KMS-11 (cell line): Measurements from ENCODE around the gene MED27.

Experiments used
- H2AFZ ChIP-seq: fragments of 200-600 bp; sonication (generic); 2 replicates; pipeline ENCODE4 v1.6.1; 2016; ENCODE audit warnings: antibody characterized with exemption, mixed run types, low read depth
- H3K27ac ChIP-seq: fragments of 200-600 bp; sonication (generic); 2 replicates; pipeline ENCODE4 v1.6.1; 2016; ENCODE audit warnings: mild to moderate bottlenecking, mixed run types
- H3K27me3 ChIP-seq: fragments of 200-600 bp; sonication (generic); 2 replicates; pipeline ENCODE4 v1.6.1; 2017; ENCODE audit warnings: mild to moderate bottlenecking, low read depth, mixed run types, moderate library complexity; ENCODE audit not compliant: insufficient read depth
- H3K36me3 ChIP-seq: fragments of 200-600 bp; sonication (generic); 2 replicates; pipeline ENCODE4 v1.6.1; 2017; ENCODE audit warnings: mild to moderate bottlenecking, mixed run types; ENCODE audit not compliant: insufficient read depth
- H3K4me1 ChIP-seq: fragments of 200-600 bp; sonication (generic); 2 replicates; pipeline ENCODE4 v1.6.1; 2016; ENCODE audit warnings: mild to moderate bottlenecking, low read depth, mixed run types; ENCODE audit not compliant: poor library complexity, severe bottlenecking
- H3K4me2 ChIP-seq: fragments of 200-600 bp; sonication (generic); 2 replicates; pipeline ENCODE4 v1.7.0; 2016; ENCODE audit warnings: mild to moderate bottlenecking, mixed run types
- H3K4me3 ChIP-seq: fragments of 200-600 bp; sonication (generic); IDR thresholded peaks from 2 replicates; pipeline ENCODE4 v1.6.1; 2017; ENCODE audit warnings: low read depth, low read length, mixed read lengths; ENCODE audit not compliant: insufficient read depth
- H3K79me2 ChIP-seq: fragments of 200-600 bp; sonication (generic); 2 replicates; pipeline ENCODE4 v1.6.1; 2016; ENCODE audit warnings: low read depth, mixed run types; ENCODE audit not compliant: insufficient read depth
- H3K9ac ChIP-seq: fragments of 200-600 bp; sonication (generic); 2 replicates; pipeline ENCODE4 v1.6.1; 2016; ENCODE audit warnings: mild to moderate bottlenecking, mixed run types
- H4K20me1 ChIP-seq: fragments of 200-600 bp; sonication (generic); 2 replicates; pipeline ENCODE4 v1.6.1; 2016; ENCODE audit warnings: mild to moderate bottlenecking, mixed run types; ENCODE audit not compliant: insufficient read depth
- CTCF ChIP-seq: fragments of 200-600 bp; sonication (generic); conservative IDR thresholded peaks from 2 replicates; pipeline ENCODE4 v1.6.1; 2017; ENCODE audit warnings: low read depth, mild to moderate bottlenecking, antibody characterized with exemption, low read length, moderate library complexity, mixed read lengths

Gene MED27

DNA sequence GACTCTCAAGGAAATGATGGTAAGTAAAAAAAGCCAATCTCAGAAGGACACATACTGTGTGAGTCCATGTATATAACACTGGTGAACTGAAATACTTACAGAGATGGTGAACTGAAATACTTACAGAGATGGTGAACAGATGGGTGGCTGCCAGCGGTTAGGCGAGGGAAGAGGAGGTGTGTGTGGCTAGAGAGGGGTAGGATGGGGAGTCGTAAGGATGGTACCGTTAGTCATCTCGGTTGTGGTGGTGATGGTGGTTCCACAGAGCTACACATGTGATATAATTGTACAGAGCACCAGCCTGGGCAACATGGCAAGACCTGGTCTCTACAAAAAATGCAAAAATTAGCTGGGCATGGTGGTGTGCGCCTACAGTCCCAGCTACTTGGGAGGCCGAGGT is 226.2 kb downstream of the MED27 start:
- TF ChIP-seq CTCF: no peak
- H3K36me3 ChIP-seq: no peaks in the 10 kb centered on the region
- no peaks in the 10 kb centered on the region for H3K27me3 ChIP-seq
- no peak overlapping the region for H3K4me2 ChIP-seq
- H3K27ac ChIP-seq: no peak overlapping the region
- no peaks in the 10 kb centered on the region for H4K20me1 ChIP-seq
- H3K9ac ChIP-seq: no peak overlapping the region
- no peaks in the 10 kb centered on the region for H3K4me1 ChIP-seq
- no peak overlapping the region for H3K4me3 ChIP-seq
- H2AFZ ChIP-seq: no peak overlapping the region
- H3K79me2 ChIP-seq: no peaks in the 10 kb centered on the region

GRCh38 chr9:131851414-131851813 is 228.3 kb downstream of the MED27 start:
- Histone ChIP-seq H2AFZ (no peak overlapping the region), H3K79me2 (no peaks in the 10 kb centered on the region), H3K27me3 (no peaks in the 10 kb centered on the region; the same call in 1 of the 2 replicates), H3K36me3 (no peaks in the 10 kb centered on the region), H3K4me3 (no peak overlapping the region), H4K20me1 (no peaks in the 10 kb centered on the region), H3K9ac (no peak overlapping the region), H3K27ac (no peak overlapping the region), H3K4me2 (no peak overlapping the region), H3K4me1 (no peaks in the 10 kb centered on the region)
- no peak for TF ChIP-seq CTCF

DNA sequence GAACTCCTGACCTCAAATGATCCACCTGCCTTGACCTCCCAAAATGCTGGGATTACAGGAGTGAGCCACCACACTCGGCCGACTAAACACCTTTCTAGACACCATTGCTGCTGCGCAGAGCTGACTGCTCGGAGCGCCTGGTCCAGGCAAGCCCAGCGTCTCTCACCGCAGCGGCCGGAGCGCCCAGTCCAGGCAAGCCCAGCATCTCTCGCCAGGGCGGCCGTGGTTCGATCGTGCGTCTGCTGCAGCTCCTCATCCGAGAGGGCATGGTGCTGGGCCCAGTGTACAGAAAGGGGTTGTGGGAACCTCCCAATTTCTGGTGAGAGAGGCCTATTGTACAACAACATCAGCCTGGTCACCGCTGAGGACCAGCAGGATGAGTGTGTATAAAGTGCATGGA is 230.3 kb downstream of the MED27 start:
- Histone ChIP-seq H3K4me3 (no peak overlapping the region), H3K36me3 (no peaks in the 10 kb centered on the region), H3K9ac (no peak overlapping the region), H2AFZ (no peak overlapping the region), H3K4me1 (no peaks in the 10 kb centered on the region), H3K27me3 (no peaks in the 10 kb centered on the region; the same call in 1 of the 2 replicates), H3K79me2 (no peaks in the 10 kb centered on the region), H3K4me2 (no peak overlapping the region), H3K27ac (no peak overlapping the region), H4K20me1 (no peaks in the 10 kb centered on the region)
- no peak for TF ChIP-seq CTCF

DNA sequence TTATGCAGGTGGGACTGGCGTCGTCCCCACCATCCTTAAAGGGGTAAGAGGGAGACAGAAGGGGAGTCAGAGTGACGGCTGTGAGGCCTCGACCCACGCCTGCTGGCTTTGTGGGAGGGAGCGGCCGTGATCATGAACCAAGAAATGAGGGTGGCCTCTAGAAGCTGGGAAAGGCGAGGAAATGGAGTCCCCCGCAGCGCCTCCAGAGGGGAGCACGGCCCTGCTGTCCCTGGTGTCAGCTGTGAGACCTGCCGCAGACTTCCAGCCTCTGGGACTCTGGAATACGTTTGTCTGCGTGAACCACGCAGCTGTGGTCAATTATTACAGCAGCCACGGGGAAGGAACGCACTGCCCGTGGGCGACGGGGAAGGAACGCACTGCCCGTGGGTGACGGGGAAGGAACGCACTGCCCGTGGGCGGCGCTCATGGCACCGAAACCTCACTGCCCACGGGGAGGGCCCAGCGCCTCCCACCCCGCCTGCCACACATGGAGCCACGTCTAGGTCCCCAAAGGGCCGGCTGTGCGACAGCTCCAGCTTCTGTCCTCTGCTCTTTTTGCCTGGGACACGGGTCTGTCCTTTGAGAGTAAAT is 231.0 kb downstream of the MED27 start:
- Histone ChIP-seq H4K20me1 (no peaks in the 10 kb centered on the region), H2AFZ (no peak overlapping the region), H3K27ac (no peak overlapping the region), H3K4me1 (no peaks in the 10 kb centered on the region), H3K27me3 (no peaks in the 10 kb centered on the region; the same call in 1 of the 2 replicates), H3K4me3 (no peak overlapping the region), H3K79me2 (no peaks in the 10 kb centered on the region), H3K4me2 (no peak overlapping the region), H3K9ac (no peak overlapping the region), H3K36me3 (no peaks in the 10 kb centered on the region)
- TF ChIP-seq CTCF: no peak
